ENCODE measurements around the gene PHTF2.
"Not testable (repeated sequence)": the region's sequence is repeated elsewhere in the genome, so short reads cannot be mapped to it uniquely, and the experiment has no call there.

The PHTF2 gene

DNA sequence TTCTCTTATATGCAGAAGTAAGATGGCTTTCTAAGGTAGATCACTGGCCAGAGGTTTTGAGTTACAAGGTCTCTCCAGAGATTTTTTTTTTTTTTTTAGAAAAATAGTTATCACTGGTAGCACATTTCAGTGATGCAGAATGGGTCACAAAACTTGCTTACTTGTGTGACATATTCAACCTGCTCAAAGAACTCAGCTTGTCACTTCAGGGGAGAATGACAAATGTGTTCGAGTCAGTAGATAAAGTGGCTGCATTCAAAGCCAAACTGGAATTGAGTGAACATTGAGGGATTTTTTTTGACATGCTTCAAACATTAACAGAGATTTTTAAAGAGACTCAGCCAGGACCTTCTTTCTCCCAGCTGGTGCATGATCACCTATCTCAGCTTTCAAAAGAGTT lies 33.4 kb downstream of the PHTF2 start:
- no peak for DNase-seq

DNA sequence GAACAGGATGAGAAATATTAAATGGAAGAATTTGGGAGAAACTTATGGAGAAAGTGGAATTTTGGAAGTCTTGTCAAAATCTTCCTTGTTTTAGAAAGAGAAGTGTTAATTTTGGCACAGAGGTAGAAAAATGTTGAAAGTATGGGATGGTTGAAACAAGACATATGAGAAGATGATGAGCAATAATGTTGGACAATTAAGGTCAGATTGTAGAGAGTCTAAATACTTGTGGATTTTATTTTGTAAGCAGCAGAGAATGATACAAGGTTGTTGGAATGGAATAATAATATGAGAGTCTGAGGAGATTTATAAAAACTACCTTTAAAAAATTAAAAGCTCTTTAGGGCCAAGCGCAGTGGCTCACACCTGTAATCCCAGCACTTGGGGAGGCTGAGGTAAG lies 34.6 kb downstream of the PHTF2 start:
- DNase-seq: no peak

DNA sequence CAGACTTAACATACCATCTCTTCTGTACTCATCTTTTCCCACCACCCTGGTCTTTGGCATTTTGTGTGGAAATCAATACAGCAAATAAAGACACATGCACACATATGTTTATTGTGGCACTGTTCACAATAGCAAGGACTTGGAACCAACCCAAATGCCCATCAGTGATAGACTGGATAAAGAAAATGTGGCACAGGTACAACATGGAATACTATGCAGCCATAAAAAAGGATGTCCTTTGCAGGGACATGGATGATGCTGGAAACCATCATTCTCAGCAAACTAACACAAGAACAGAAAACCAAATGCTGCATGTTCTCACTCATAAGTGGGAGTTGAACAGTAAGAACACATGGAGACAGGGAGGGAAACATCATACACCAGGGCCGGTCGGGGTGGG lies 37.9 kb downstream of the PHTF2 start:
- DNase-seq: not testable (repeated sequence)

DNA sequence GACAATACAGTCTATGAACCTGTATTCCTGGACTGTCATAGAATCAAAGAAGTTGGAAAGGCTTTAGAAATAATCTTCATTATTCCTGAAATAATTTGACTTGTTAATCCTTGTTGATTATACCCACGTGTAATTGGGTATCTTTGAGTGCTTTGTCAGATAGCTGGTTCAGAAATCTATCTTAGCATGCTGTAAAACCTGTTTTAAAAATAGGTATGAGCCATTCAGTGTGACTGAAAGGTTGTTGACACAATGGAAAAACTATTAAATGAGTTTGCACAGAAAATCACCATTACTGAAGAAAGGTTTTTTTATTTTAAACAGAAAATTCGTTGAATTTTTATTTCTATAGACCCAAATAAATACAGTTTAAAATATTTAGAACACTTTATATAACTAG lies 38.7 kb downstream of the PHTF2 start:
- DNase-seq: peak; percentile 48

DNA sequence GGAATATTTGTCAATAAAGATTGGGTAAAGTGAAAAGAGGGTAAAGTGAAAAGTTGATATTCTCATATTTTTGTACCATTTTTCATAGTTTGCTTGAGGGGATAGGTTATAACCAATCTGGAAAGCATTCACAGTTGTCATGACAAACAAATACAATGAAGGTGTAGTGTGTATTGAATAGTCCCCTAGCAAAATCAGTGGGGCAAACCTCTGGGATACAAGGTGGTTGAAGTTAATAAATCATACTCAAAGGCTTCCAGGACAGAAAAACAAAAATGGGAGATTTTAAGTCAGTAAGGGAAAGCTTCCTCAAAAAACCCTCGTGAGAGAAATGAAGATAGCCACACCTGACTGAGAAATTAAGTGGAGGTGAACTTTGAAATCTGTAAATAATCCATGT lies 39.4 kb downstream of the PHTF2 start:
- DNase-seq: no peak

DNA sequence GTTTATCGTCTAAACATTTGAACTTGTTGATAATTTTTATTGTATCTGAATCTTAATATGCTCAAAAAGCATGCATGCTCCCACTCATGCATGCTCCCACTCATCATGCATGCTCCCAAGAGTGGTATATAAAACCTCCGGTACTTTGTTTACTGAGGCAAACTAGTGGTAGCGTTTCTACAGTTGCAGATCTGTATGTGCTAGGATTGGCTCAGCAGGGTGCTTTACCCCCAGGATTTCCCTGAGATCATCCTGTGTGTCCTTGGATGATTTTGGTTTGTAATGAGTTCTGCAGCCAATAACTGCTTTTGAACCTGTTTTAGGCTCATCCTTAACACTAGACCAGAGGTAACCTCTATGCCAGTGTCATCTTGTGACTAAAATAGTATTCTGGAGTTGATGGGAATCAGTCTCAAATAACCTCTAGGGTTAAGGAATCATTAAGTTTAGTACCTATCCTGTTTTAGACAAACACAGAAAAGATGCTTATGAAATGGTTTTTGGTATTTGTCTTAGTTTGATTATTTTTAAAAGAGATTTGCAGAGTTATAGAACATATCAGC lies 40.4 kb downstream of the PHTF2 start:
- DNase-seq: peak; percentile 7

DNA sequence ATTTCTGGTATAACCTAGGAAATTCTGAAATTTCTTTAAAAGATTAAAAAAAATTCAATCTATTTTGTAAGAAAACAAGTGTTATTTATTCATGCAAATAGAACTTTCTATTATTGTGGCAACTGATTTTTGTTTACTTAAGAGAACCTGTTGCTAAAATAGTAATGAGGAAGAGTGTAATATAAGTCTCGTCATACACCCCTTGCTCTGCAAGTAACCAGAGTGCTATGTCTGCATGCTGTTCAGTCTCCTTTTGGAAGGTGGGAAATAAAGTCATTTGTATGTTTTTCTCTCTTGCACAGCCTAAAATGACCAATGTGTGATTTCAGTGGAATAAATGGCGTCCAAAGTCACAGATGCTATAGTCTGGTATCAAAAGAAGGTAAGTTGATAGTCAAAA lies 41.3 kb downstream of the PHTF2 start:
- DNase-seq: no peak

DNA sequence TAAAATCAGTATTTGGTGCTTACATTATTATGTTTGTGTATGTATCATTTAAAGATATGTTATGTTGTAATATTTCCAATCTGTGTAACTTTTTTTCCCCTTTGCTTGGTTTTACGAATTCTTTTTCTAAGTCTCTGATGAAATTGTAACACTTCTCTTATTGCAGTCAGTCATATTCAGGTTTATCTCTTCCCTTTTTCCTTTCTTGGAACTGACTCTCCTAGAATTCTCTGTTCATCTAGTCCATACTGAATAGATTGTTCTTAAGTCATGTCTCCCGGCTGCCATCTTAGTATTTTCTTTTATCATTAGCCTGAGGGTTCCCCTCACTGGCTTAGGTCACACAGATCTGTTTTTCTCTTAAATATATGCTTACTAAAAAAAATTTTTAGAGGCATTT lies 44.6 kb downstream of the PHTF2 start:
- no peak for DNase-seq

DNA sequence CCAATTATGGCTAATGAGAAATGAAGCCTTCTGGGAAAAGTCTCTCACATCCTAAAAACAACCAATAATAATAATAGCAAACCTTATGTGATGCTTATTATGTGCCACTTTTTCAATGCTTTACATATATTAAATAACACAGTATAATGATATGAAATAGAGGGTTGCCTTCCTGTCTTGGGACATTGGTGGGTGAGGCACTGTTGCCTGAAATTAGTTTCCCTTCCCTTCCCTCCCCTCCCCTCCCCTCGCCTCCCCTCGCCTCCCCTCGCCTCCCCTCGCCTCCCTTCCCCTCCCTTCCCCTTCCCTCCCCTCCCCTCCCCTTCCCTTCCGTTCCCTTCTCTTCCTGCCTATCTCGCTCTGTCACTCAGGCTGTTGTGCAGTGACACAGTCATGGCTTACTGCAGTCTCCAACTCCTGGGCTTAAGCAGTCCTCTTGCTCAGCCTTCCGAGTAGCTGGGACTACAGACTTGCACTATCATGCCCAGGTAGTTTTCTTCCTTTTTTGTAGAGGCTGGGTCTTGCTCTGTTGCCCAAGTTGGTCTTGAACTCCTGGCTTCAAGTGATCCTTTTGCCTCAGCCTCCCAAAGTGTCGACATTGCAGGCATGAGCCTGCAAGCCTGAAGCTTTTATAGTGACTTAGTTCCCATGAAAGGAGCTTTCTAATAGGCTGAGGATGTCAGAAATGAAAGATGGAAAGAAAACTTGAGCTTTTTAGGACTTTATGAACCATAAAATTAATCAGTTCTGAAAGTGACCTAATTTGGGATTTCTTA lies 47.9 kb downstream of the PHTF2 start:
- no peak for DNase-seq

DNA sequence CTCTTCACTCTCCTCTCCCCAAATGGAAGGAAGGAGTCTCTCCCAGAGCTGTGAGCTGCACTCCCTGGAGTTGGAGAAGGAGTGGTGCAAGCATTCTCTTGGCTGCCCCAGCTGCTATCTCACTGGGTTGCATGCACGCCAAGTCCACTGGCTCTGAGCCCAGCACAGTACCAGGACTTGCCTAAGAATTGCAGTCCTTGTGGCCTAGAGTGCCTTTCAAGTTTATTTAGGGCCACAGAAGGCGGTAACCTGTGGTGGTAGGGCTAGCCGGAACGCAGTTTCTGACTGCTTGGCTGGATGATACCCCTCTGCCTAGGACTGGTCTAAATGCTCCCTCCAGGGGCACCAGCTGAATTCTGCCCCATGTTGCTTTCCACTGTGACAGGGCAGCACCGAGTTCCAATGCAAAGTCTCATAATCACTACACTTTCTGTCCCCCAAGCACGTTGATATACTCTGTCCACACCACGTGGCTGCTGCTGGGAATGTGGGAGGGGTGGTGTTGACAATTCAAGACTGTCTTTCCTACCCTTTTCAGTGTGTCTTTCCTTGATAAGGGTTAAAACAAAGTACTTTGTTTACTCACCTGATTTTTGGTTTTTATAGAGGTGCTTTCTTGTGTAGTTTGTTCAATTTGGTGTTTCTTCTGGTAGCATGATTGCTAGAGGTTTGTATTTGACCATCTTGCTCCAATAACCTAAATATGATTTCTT lies 57.0 kb downstream of the PHTF2 start:
- no peak for DNase-seq

DNA sequence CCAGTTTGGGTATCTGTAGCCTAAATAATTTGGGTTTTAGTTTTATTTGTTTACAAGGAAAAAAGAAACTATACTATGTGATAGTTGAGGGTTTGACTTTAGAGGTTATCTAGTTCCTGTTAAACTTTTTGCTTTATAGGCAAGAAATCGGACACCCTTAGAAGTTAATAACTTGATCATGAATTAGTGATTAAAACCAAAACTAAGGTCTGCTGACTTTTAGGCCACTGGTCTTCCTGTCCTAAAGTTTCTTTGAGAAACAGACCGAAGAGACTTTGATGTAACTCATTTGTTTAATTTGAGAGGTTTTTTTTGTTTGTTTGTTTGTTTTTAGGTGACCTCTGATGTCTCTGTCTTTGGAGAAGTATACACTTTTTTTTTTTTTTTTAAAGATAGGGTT lies 59.7 kb downstream of the PHTF2 start:
- no peak for DNase-seq

DNA sequence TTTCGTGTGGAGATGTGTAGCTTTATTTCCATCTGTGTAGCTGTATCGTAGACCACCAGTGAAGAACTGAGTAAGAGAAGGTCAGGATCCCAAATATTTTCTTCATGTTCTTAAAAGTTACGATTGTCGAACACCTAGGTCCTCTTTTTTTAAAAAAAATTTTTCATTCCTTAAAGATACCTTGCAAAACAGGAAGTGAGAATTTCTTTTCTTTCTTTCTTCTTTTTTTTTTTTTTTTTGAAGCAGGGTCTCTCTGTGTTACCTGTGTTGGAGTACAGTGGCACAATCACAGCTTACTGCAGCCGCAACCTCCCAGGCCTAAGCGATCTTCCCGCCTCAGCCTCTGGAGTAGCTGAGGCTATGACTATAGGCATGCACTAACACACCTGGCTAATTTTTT lies 60.8 kb downstream of the PHTF2 start:
- no peak for DNase-seq

DNA sequence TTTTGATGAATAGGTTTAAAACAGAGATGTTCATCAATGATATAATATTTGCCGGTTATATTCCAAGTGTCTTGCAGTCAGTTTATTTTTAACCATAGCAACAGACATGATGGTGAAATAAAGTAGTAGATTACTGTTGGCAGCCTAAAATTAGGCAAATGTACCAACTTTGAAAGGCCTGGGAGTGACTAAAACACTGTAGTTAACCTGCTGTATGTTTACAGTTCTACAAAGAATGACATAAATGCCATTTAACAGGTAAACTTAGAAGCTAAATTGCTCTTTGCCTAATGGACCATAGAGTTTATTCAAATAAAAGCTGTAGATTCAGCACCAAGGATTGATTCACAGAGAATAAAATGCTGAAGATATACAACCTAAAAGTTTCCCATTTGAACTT lies 64.1 kb downstream of the PHTF2 start:
- no peak for DNase-seq

DNA sequence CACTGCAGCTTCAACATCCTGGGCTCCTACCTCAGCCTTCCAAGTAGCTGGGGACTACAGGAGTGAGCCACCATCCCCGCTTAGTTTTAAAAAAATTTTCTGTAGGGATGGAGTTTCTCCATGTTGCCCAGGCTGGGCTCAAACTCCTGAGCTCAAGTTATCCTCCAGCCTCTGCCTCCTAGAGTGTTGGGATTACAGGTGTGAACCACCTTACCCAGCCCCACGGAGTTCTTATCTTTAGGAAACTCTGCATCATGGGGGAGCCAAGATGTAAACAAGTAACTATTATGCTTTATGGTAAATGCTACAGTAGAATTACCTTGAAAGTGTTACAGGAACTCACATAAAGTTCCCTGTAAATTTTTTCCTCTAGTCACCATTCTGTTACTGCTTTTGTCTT lies 65.3 kb downstream of the PHTF2 start:
- no peak for DNase-seq

DNA sequence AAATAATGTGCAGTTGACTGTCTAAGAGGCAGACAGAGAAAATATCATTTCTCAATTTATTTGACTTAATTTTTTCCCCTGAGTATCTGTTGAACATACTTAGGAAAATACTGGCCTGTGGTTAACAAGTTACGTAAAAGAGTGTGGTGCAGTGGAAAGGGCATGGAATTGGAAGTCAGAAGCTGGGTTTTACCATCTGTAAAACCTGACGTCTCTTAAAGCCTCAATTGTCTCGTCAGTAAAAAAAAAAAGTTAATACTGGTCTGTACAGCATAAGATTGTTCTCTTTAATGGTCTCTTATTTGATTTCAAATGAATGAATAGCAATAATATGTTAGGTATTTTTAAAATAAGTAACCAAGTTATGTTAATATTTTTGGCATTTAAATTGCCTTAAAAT lies 67.8 kb downstream of the PHTF2 start:
- DNase-seq: no peak

DNA sequence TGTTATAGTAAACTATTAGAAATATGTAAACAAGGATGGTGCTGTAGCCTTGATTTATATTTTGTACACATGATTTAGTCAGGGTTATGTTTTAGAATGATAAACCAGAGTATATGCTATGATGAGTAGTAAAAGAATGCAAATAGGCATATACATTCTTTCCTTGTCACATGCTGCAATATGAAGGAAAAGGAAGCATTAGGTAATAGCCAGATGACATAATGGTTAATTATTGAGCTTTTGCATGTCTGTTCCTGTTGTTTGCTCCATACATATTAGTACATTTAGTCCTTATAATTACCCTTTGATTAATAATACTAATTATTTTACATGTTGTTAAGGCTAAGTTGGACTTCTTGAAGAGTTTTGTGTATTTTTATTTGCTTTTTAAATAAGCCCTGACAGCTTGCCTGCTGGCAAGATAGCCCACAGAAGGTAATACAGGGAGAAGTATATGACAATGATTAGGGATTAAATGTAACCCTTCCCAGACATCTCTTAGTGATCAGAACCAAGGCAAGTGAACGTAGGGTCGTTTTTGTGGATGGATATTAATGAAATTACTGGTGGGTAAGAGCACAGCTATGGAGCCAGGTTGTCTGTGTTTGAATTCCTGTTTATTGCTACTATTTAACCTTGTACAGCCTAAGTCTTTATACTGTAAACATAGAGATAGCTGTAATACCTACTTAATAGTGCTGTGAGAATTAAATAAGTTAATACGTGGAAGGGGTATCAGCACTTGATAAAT lies 68.4 kb downstream of the PHTF2 start:
- DNase-seq: no peak

DNA sequence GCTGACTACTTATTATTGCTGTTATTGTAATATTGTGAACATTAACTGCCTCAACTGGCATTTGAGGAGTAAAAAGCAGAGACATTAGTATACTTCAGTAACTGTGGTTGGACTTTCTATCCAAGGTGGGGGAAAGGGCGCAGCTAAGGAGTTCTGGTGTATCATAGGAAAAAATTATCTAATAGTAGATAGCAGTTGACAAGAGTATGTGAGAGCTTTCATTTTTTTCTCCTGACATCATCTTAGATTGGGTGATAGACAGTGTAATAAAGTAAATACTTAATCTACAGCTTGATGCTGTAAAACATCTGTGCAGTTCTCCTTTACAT lies 68.9 kb downstream of the PHTF2 start:
- no peak for DNase-seq

DNA sequence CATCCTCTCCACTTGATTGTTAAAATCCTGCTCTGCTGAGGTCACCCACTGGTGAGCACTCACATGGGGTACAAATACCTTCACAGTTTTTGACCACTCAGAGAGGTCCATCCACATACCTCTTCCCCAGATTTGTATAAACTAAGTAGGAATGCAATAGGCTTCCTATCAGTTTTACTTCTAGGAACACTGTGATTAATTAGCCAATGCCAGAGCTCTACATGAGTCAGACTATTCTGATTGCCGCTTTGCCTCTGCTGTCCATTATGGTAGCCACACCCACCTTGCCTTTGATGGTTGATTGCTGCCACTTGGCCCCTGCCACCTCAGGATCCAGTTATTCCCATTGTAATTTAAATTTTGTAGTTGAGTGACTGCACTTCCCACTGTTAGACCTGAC lies 73.7 kb downstream of the PHTF2 start:
- DNase-seq: not testable (repeated sequence)

DNA sequence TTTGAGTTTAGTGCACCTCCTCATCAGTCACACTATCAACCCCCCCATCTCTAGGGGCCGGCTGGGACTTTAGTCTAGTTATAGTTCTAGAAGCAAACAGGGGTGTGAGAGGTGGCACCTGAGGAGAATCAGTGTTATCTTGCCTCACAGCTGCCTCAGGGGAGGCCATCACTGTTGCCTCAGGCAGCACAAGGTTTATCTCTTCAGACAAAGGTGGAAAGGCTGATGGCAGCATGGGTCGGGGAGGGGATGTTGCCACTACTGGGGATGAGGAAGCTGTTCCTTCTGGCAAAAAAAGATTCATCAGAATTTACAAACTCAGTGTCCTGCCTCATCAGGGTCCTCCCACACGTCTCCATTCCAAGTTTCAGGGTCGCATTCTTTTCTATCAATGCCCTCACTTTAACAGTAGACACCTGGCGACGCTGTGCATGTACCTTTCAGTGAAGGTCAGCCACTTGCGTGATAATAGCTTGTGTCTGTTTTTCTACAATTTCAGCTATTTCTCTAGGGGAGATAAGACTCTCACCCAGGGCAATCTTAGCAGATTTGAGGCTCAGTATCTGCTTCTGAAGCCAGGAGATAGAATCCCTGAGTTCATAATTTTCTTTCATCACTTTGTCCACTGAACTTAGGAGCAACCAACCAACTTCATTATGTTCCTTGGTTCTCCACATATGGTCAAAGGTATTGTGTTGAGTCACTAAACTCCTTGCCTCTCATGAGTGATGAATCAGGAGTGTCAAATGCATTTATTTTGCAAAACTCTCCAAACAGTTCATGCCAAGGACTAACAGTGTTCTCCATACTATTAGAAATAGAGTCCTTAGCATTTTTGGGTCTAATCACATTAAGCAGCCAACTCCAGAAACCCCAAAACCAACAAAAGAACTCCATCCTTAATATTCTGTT lies 75.1 kb downstream of the PHTF2 start:
- DNase-seq: not testable (repeated sequence)

DNA sequence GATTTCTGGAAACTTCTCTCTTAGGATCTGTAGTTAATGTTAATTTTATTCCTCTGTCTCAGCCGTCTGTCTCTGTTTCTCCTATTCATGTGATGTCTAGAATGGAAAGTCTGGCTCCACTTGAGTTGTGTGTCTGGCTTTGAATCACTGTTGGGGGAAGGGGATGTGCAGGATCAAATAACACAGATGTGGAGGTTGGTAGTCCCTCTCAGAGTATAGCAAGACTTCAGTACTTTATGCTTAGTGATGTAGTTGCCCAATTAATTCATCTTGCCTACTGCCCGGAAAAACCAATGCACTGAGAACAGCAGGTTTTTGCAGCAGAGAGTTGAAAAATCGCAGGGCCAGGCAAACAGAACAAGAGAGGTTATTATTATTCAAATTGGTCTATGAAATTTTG lies 79.2 kb downstream of the PHTF2 start:
- no peak for DNase-seq

DNA sequence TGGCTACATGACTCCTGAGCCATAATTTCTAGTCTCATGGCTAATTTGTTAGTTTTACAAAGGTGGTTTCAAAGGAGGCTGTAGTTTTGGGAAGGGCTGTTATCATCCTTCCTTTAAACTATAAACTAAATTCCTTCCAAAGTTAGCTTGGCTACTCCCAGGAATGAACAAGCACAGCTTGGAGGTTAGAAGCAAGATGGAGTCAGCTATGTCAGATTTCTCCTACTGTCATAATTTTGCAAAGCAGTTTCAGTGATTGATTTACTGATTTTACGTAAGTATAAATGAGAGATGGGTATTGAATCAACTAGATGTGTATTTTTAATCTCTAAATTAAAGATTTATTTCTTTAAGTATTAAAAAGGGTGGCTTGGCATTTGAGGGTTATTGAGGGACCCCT lies 79.9 kb downstream of the PHTF2 start:
- no peak for DNase-seq

DNA sequence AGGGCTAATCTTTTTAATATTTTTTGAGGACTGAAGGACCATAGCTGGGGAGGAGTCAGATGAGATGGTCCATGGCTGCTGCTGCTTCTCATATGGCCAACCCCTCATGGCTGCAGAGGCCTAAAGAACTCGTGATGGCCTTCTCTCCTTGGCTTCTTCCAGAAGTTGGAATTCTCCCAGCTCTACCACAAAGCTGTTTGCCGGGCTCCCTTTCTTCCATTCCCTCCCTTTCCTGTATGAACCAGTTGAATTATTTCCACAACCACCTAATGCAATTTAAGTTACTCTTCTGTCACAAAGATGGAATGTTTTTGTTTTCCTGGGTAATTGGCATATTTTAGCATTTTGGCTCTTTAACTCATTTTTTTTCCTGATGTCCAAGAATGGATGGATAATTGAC lies 80.7 kb downstream of the PHTF2 start:
- no peak for DNase-seq

DNA sequence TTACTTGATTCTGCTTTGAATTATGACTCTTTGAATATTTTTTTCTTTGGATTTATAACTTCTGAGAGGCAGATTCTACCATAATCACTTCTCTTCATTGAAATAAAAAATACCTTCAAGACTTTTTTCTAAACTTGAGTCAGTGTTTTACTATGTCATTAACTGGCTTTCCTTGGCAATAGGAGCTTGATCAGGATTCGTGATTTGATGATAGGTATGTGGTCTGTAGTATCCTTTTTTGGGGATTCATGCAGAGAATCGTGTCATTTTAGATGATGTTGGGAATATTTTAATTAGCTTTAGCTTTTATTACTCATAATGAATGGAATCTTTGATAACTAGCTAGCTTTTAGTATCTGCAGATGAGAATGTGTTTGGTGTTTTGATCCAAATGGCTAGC lies 83.3 kb downstream of the PHTF2 start:
- no peak for DNase-seq
